GM19193 (cell line): ENCODE data around the gene FYTTD1.

Experiments
- POLR2A ChIP-seq: IDR thresholded peaks from 4 replicates; pipeline ENCODE4 v1.6.1; 2011; ENCODE audit not compliant: insufficient read depth, insufficient read length; ENCODE audit errors: extremely low read depth

The FYTTD1 gene

GRCh38 chr3:197801891-197802778 lies 52.5 kb downstream of the FYTTD1 start:
- no peak for TF ChIP-seq POLR2A

DNA sequence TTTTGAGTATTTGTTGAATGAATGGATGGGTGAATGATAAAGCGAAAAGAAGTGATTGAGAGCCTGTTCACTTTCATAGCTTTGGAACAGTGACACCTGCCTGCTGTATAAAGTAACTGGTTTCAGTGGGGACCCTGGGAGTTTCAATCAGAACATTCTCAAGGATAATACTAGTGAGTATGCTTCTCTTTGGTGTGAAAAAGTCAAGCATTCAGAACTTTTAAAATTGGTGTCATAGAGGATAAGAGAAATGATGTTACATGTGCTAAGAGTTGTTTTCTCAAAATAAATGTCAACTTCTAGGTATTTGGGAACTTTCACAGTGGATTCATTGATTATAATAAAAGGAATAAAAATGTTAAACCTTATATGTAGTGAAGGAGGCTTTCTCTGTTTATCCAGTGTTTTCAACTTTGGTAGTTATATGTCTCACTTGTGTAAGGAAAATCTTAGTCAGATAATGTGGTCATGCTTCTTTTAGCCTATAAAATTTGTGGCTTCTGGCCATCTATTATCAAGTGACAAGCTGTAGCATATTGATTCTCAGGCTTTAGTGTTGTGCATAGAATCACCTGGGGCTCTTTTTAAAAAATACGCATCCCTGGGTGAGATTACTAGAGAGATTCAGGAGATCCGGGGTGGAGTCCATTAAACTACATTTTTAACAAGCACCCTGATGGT lies 53.2 kb downstream of the FYTTD1 start:
- no peak for TF ChIP-seq POLR2A

GRCh38 chr3:197804511-197804910 lies 54.8 kb downstream of the FYTTD1 start:
- TF ChIP-seq POLR2A = no peak

- TF ChIP-seq POLR2A = no peak
These were observed 58.4 kb downstream of the FYTTD1 start for GRCh38 chr3:197807969-197808587.

GRCh38 chr3:197809356-197810020 lies 59.8 kb downstream of the FYTTD1 start:
- no peak for TF ChIP-seq POLR2A

DNA sequence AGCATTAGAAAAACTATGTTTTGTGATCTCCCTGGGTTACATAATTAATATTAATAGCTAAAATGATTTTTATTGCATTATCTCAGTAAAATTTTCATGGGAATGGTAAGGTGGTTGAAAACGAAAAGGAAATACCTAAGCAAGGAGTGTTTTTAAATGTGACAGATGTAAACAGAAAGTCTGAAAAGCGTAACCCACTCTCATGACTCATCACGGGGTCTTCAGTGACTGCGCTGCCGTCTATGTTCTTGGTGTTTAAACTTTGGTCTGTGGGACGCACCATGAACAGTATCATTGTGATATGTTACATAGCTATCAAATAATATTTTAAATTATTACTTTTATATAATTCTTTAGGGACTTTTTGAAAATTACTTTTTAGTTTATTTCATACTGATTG lies 61.2 kb downstream of the FYTTD1 start:
- no peak for TF ChIP-seq POLR2A

- TF ChIP-seq POLR2A = no peak
These were observed 61.7 kb downstream of the FYTTD1 start for GRCh38 chr3:197811343-197811742.

DNA sequence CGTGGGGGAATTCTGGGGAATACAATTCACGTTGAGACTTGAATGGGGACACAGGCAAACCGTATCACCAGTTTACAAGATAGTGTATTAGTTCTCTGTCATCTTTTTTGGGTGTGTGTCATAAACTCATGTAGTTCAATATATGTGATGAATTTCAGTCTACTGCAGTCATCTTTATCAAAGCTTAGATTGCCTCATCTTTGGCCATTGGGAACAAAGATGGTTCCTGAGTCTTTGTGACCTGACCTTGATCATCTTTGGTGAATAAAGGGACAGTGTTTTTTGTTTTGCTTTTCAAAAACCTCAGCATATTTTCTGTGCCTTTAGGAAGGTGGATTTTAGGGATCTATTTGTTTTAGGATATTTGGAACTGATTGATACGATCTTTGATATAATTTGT lies 64.7 kb downstream of the FYTTD1 start:
- TF ChIP-seq POLR2A = no peak

GRCh38 chr3:197820550-197821335 lies 71.1 kb downstream of the FYTTD1 start:
- TF ChIP-seq POLR2A = no peak

- no peak for TF ChIP-seq POLR2A
These were observed 79.8 kb downstream of the FYTTD1 start for GRCh38 chr3:197829397-197830045.

GRCh38 chr3:197830308-197830966 lies 80.8 kb downstream of the FYTTD1 start:
- no peak for TF ChIP-seq POLR2A

DNA sequence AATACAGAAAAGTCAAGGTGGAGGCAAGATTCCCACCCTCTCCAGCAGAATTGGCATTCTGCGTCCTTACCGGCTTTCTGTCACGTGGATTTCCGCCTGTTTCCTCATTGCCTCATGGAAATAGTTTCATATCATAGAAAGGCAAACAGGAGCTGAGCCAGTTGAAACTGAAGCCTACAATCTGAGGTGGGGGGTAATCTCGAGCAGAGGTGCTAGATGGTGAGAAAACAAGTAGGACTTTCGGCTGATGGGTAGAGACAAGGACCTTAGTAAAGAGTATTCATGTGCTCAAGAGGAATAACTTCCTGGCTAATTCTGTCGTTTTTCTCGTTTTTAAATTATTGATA lies 81.3 kb downstream of the FYTTD1 start:
- no peak for TF ChIP-seq POLR2A

- TF ChIP-seq POLR2A = no peak
These were observed 84.4 kb downstream of the FYTTD1 start for GRCh38 chr3:197833930-197834715.

DNA sequence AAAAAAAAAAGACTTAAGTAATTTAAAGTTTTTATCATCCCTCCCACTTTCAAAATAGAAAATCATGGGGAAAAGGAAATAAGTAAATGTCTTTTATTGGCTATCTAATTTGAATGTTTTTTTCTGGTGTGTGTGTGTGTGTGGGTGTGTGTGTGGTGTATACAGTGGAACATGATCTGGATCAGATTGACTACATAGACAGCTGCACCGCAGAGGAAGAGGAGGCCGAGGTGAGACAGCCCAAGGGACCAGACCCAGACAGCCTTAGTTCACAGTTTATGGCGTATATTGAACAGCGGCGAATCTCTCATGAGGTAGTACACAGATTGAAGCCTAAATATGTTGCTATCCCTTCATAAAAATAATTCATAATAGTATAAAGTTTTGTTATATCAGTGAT lies 85.8 kb downstream of the FYTTD1 start:
- no peak for TF ChIP-seq POLR2A
